DOHH2 (cell line): ENCODE measurements around the gene EMX1.

Experiments used
- H3F3A ChIP-seq: fragments of 200-600 bp; sonication (generic), shearing (Covaris generic); 2 replicates; pipeline ENCODE4 v1.6.0; 2016; ENCODE audit warnings: antibody characterized with exemption, mild to moderate bottlenecking; ENCODE audit not compliant: control insufficient read depth, insufficient read depth
- H3K27ac ChIP-seq: fragments of 200-600 bp; sonication (generic); 2 replicates; pipeline ENCODE4 v1.5.1; 2014; ENCODE audit warnings: low read depth, mild to moderate bottlenecking, low read length, moderate library complexity
- H3K27me3 ChIP-seq: fragments of 200-600 bp; sonication (generic); 2 replicates; pipeline ENCODE4 v1.6.1; 2014; ENCODE audit warnings: mild to moderate bottlenecking, low read length, mixed read lengths; ENCODE audit not compliant: control insufficient read depth
- H3K36me3 ChIP-seq: fragments of 200-600 bp; sonication (generic); 2 replicates; pipeline ENCODE4 v1.6.1; 2014; ENCODE audit warnings: mild to moderate bottlenecking, low read length, moderate library complexity, mixed read lengths; ENCODE audit not compliant: control insufficient read depth
- H3K4me1 ChIP-seq: fragments of 200-600 bp; sonication (generic); 2 replicates; pipeline ENCODE4 v1.6.1; 2014; ENCODE audit warnings: mild to moderate bottlenecking, low read length, mixed read lengths; ENCODE audit not compliant: control insufficient read depth
- H3K4me2 ChIP-seq: fragments of 200-600 bp; sonication (generic); 2 replicates; pipeline ENCODE4 v1.6.0; 2014; ENCODE audit warnings: mild to moderate bottlenecking, low read length, moderate library complexity
- H3K4me3 ChIP-seq: fragments of 200-600 bp; sonication (generic); 2 replicates; pipeline ENCODE4 v1.5.1; 2014; ENCODE audit warnings: mild to moderate bottlenecking, low read length, mixed read lengths
- H3K79me2 ChIP-seq: fragments of 200-600 bp; sonication (generic); 2 replicates; pipeline ENCODE4 v1.6.1; 2014; ENCODE audit warnings: mild to moderate bottlenecking, low read length, mixed read lengths; ENCODE audit not compliant: control insufficient read depth
- H3K9me2 ChIP-seq: fragments of 200-600 bp; sonication (generic); replicated peaks from 2 replicates; pipeline ENCODE4 v1.6.1; 2014; ENCODE audit warnings: mild to moderate bottlenecking, low read length, mixed read lengths; ENCODE audit not compliant: control insufficient read depth
- H3K9me3 ChIP-seq: fragments of 200-600 bp; sonication (generic); 2 replicates; pipeline ENCODE4 v1.6.1; 2014; ENCODE audit warnings: antibody characterized with exemption, low read length, mixed read lengths; ENCODE audit not compliant: control insufficient read depth, insufficient read depth
- H4K20me1 ChIP-seq: fragments of 200-600 bp; sonication (generic); 2 replicates; pipeline ENCODE4 v1.6.0; 2014; ENCODE audit warnings: low read depth, mild to moderate bottlenecking, antibody characterized with exemption, low read length, moderate library complexity; ENCODE audit not compliant: control insufficient read depth, insufficient read depth
- EZH2phosphoT487 ChIP-seq: fragments of 200-600 bp; sonication (generic); IDR thresholded peaks from 2 replicates; pipeline ENCODE4 v1.6.1; 2017; ENCODE audit warnings: borderline replicate concordance, mild to moderate bottlenecking, antibody characterized with exemption, low read length, moderate library complexity, mixed read lengths
- TF ChIP-seq, protein P1 (sequence below): fragments of 200-600 bp; sonication (generic); IDR thresholded peaks from one replicate; pipeline ENCODE4 v1.5.1; 2014; ENCODE audit warnings: antibody characterized with exemption, mild to moderate bottlenecking, low read depth, low read length; ENCODE audit not compliant: poor library complexity, severe bottlenecking

EMX1 gene

GRCh38 chr2:72933207-72933606 lies 15.9 kb downstream of the EMX1 start:
- Histone ChIP-seq H3K9me2 (no peaks in the 10 kb centered on the region), H3K4me3 (no peak overlapping the region), H3K27ac (no peak overlapping the region), H3K27me3 (peaks cover 24% of the 10 kb centered on the region), H4K20me1 (no peaks in the 10 kb centered on the region), H3K4me1 (no peaks in the 10 kb centered on the region), H3K36me3 (no peaks in the 10 kb centered on the region), H3K79me2 (no peaks in the 10 kb centered on the region), H3K4me2 (no peak overlapping the region), H3F3A (no peaks in the 10 kb centered on the region), H3K9me3 (no peaks in the 10 kb centered on the region)
- TF ChIP-seq EZH2phosphoT487, result no peak
- TF ChIP-seq, protein P1, sequence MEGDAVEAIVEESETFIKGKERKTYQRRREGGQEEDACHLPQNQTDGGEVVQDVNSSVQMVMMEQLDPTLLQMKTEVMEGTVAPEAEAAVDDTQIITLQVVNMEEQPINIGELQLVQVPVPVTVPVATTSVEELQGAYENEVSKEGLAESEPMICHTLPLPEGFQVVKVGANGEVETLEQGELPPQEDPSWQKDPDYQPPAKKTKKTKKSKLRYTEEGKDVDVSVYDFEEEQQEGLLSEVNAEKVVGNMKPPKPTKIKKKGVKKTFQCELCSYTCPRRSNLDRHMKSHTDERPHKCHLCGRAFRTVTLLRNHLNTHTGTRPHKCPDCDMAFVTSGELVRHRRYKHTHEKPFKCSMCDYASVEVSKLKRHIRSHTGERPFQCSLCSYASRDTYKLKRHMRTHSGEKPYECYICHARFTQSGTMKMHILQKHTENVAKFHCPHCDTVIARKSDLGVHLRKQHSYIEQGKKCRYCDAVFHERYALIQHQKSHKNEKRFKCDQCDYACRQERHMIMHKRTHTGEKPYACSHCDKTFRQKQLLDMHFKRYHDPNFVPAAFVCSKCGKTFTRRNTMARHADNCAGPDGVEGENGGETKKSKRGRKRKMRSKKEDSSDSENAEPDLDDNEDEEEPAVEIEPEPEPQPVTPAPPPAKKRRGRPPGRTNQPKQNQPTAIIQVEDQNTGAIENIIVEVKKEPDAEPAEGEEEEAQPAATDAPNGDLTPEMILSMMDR, result no peak

- H3F3A ChIP-seq, result no peaks in the 10 kb centered on the region
- H3K9me3 ChIP-seq, result no peaks in the 10 kb centered on the region
- H3K4me2 ChIP-seq, result no peak overlapping the region
- H3K27ac ChIP-seq, result no peak overlapping the region
- H3K79me2 ChIP-seq, result no peaks in the 10 kb centered on the region
- H4K20me1 ChIP-seq, result no peaks in the 10 kb centered on the region
- H3K4me1 ChIP-seq, result no peaks in the 10 kb centered on the region
- no peaks in the 10 kb centered on the region for H3K9me2 ChIP-seq
- TF ChIP-seq, protein P1, result no peak
- TF ChIP-seq EZH2phosphoT487, result no peak
- H3K36me3 ChIP-seq, result no peaks in the 10 kb centered on the region
- peaks cover 19% of the 10 kb centered on the region for H3K27me3 ChIP-seq
- H3K4me3 ChIP-seq, result no peak overlapping the region
These were observed 16.4 kb downstream of the EMX1 start for GRCh38 chr2:72933646-72934151.

GRCh38 chr2:72934683-72935610 lies 17.6 kb downstream of the EMX1 start:
- H3K27ac ChIP-seq, result no peak overlapping the region
- no peak for TF ChIP-seq EZH2phosphoT487
- TF ChIP-seq, protein P1, result peak; percentile 36
- no peak overlapping the region for H3K4me3 ChIP-seq
- no peaks in the 10 kb centered on the region for H3F3A ChIP-seq
- H3K9me3 ChIP-seq, result no peaks in the 10 kb centered on the region
- H3K36me3 ChIP-seq, result no peaks in the 10 kb centered on the region
- H3K9me2 ChIP-seq, result no peaks in the 10 kb centered on the region
- no peaks in the 10 kb centered on the region for H3K4me1 ChIP-seq
- H3K79me2 ChIP-seq, result no peaks in the 10 kb centered on the region
- no peaks in the 10 kb centered on the region for H4K20me1 ChIP-seq
- H3K27me3 ChIP-seq, result peaks cover 9% of the 10 kb centered on the region; the same call in 1 of the 2 replicates
- no peak overlapping the region for H3K4me2 ChIP-seq
